H1 (cell line): Measurements from ENCODE around the gene TMEM150A.

ENCODE experiments used
- EP300 ChIP-seq, 2 experiments: IDR thresholded peaks; 1 replicate in 1 of 2; 2 replicates in 1 of 2; pipeline ENCODE4 v1.6.1; 2011 to 2012; ENCODE audit warnings: low read depth in 2 of 2, low read length in 2 of 2, mild to moderate bottlenecking in 2 of 2, borderline replicate concordance in 1 of 2, inconsistent platforms in 1 of 2, moderate library complexity in 1 of 2
- HDAC6 ChIP-seq: IDR thresholded peaks from one replicate; pipeline ENCODE4 v1.7.1; 2012; ENCODE audit warnings: low read depth, mild to moderate bottlenecking, inconsistent platforms, low read length, moderate library complexity
- JUN ChIP-seq: IDR thresholded peaks from 2 replicates; pipeline ENCODE4 v1.6.1; 2011; ENCODE audit warnings: low read depth, mild to moderate bottlenecking, improper control_type of control experiment, low read length
- POLR2AphosphoS5 ChIP-seq: IDR thresholded peaks from 2 replicates; pipeline ENCODE4 v1.6.1; 2011; ENCODE audit warnings: low read depth, low read length
- SIN3A ChIP-seq, 2 experiments: IDR thresholded peaks in 1 of 2; conservative IDR thresholded peaks in 1 of 2; 2 replicates each; pipeline ENCODE4 v1.6.1; 2011 to 2012; ENCODE audit warnings: low read length in 2 of 2, improper control_type of control experiment in 1 of 2, low read depth in 1 of 2, mild to moderate bottlenecking in 1 of 2
- TF ChIP-seq, protein P1 (sequence below), 3 experiments: IDR thresholded peaks; 1 replicate in 2 of 3; 2 replicates in 1 of 3; pipeline versions ENCODE4 v1.5.1 to v1.6.1; 2011; ENCODE audit warnings: low read length in 3 of 3, mild to moderate bottlenecking in 3 of 3, inconsistent platforms in 2 of 3, low read depth in 1 of 3, moderate library complexity in 1 of 3; ENCODE audit not compliant: insufficient read depth in 1 of 3; ENCODE audit errors: control extremely low read depth in 1 of 3

DNA sequence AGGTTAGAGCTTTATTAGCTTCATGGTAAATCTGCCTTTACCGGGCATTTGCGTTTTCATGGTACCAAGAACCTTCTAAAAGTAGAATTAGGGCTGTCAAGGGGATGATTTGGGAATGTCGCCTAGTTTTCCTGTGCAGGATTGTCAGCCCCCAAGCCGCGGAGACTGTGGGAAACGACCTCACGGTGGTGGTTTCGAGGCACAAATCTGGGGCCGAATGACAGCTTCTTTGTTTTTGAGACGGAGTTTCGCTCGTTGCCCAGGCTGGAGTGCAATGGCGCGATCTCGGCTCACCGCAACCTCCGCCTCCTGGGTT, 12.9 kb upstream of the TMEM150A start:
- TF ChIP-seq, protein P1, sequence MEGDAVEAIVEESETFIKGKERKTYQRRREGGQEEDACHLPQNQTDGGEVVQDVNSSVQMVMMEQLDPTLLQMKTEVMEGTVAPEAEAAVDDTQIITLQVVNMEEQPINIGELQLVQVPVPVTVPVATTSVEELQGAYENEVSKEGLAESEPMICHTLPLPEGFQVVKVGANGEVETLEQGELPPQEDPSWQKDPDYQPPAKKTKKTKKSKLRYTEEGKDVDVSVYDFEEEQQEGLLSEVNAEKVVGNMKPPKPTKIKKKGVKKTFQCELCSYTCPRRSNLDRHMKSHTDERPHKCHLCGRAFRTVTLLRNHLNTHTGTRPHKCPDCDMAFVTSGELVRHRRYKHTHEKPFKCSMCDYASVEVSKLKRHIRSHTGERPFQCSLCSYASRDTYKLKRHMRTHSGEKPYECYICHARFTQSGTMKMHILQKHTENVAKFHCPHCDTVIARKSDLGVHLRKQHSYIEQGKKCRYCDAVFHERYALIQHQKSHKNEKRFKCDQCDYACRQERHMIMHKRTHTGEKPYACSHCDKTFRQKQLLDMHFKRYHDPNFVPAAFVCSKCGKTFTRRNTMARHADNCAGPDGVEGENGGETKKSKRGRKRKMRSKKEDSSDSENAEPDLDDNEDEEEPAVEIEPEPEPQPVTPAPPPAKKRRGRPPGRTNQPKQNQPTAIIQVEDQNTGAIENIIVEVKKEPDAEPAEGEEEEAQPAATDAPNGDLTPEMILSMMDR (IDR thresholded peaks at IDR 0.05; ENCODE audit: control extremely low read depth in 1 of 3, insufficient read depth in 1 of 3, low read depth in 1 of 3, low read length in 3 of 3), result no peak
- TF ChIP-seq HDAC6 (no peak), JUN (no peak), POLR2AphosphoS5 (no peak), EP300 (IDR thresholded peaks at IDR 0.05; ENCODE audit: borderline replicate concordance in 1 of 2, low read depth in 2 of 2, low read length in 2 of 2) (no peak), SIN3A (conservative IDR thresholded peaks at IDR 0.05 in 1 of 2, IDR thresholded peaks at IDR 0.05 in 1 of 2; ENCODE audit: low read depth in 1 of 2, low read length in 2 of 2) (no peak)
